HG02938 (cell line): Measurements from ENCODE around the gene TPPP.
"Not testable (repeated sequence)": the region's sequence is repeated elsewhere in the genome, so short reads cannot be mapped to it uniquely, and the experiment has no call there.

Experiments
- ATAC-seq: cut with Tn5 transposase; IDR thresholded peaks from one replicate; pipeline ENCODE4 v1.9.1; 2021; ENCODE audit warnings: mild to moderate bottlenecking, moderate library complexity; ENCODE audit not compliant: unreplicated experiment

The TPPP gene

GRCh38 chr5:695475-695874 is 2.3 kb upstream of the TPPP start:
- not testable (repeated sequence) for ATAC-seq

GRCh38 chr5:694042-694431 is 885 bp upstream of the TPPP start:
- ATAC-seq, result not testable (repeated sequence)

GRCh38 chr5:692529-693041 is 567 bp downstream of the TPPP start:
- not testable (repeated sequence) for ATAC-seq

- no peak for ATAC-seq
These were observed 1.2 kb downstream of the TPPP start for GRCh38 chr5:691817-692528.

- ATAC-seq, result not testable (repeated sequence)
These were observed 2.1 kb downstream of the TPPP start for GRCh38 chr5:691049-691448.

- not testable (repeated sequence) for ATAC-seq
These were observed 2.9 kb downstream of the TPPP start for GRCh38 chr5:690293-690692.

- ATAC-seq, result not testable (repeated sequence)
These were observed 4.7 kb downstream of the TPPP start for GRCh38 chr5:688348-689010.

GRCh38 chr5:686936-687335 is 6.2 kb downstream of the TPPP start:
- ATAC-seq, result not testable (repeated sequence)

- not testable (repeated sequence) for ATAC-seq
These were observed 7.0 kb downstream of the TPPP start for GRCh38 chr5:686172-686523.

GRCh38 chr5:685262-686171 is 7.6 kb downstream of the TPPP start:
- no peak for ATAC-seq

GRCh38 chr5:684751-685216 is 8.4 kb downstream of the TPPP start:
- no peak for ATAC-seq

- no peak for ATAC-seq
These were observed 9.3 kb downstream of the TPPP start for GRCh38 chr5:683551-684481.

GRCh38 chr5:682651-683358 is 10.3 kb downstream of the TPPP start:
- ATAC-seq, result not testable (repeated sequence)

GRCh38 chr5:682216-682615 is 10.9 kb downstream of the TPPP start:
- not testable (repeated sequence) for ATAC-seq

- not testable (repeated sequence) for ATAC-seq
These were observed 11.6 kb downstream of the TPPP start for GRCh38 chr5:681317-682191.

GRCh38 chr5:680836-681235 is 12.3 kb downstream of the TPPP start:
- not testable (repeated sequence) for ATAC-seq

GRCh38 chr5:680118-680795 is 12.9 kb downstream of the TPPP start:
- not testable (repeated sequence) for ATAC-seq
